NCI-H1105 (cell line): ENCODE results near the gene NABP1.

ENCODE experiments used
- DNase-seq: peaks from one replicate; lab custom pipeline; 2025; lab: John Stamatoyannopoulos, UW

NABP1 gene

GRCh38 chr2:191710411-191710900, 32.5 kb downstream of the NABP1 start:
- no peak for DNase-seq

GRCh38 chr2:191711621-191712020, 33.7 kb downstream of the NABP1 start:
- no peak for DNase-seq

- no peak for DNase-seq
These were observed 35.9 kb downstream of the NABP1 start for GRCh38 chr2:191713837-191714236.

- DNase-seq, result no peak
These were observed 37.0 kb downstream of the NABP1 start for GRCh38 chr2:191714925-191715324.

GRCh38 chr2:191715471-191715870, 37.5 kb downstream of the NABP1 start:
- no peak for DNase-seq

- no peak for DNase-seq
These were observed 41.3 kb downstream of the NABP1 start for GRCh38 chr2:191719261-191719660.

GRCh38 chr2:191719938-191720337, 42.0 kb downstream of the NABP1 start:
- DNase-seq, result no peak

GRCh38 chr2:191721331-191721730, 43.4 kb downstream of the NABP1 start:
- DNase-seq, result no peak

- DNase-seq, result no peak
These were observed 46.1 kb downstream of the NABP1 start for GRCh38 chr2:191724015-191724414.

- no peak for DNase-seq
These were observed 51.1 kb downstream of the NABP1 start for GRCh38 chr2:191728750-191729624.

GRCh38 chr2:191730263-191730662, 52.3 kb downstream of the NABP1 start:
- no peak for DNase-seq
